Fibroblast of lung (primary cell): ENCODE results near the gene STARD13. TPM values are rescaled to one million over a fixed set of nuclear protein-coding genes. Genes with fewer than 3 reads are reported as not detected.

Source experiments
- DNase-seq, 2 donors: peaks; one replicate each; pipeline versions ENCODE4 v3.0.0 to v3.0.0-alpha.2; 2010; ENCODE audit warnings: low read depth in 2 of 2
- H2AFZ ChIP-seq: 2 replicates; pipeline ENCODE4 v1.5.1; 2012; ENCODE audit warnings: low read length, control low read depth, inconsistent platforms
- H3K27ac ChIP-seq: 2 replicates; pipeline ENCODE4 v1.5.1; 2011; ENCODE audit warnings: low read length, control low read depth; ENCODE audit not compliant: insufficient read depth
- H3K27me3 ChIP-seq: 2 replicates; pipeline ENCODE4 v1.5.1; 2011; ENCODE audit warnings: mild to moderate bottlenecking, low read length; ENCODE audit not compliant: control insufficient read depth, insufficient read depth
- H3K36me3 ChIP-seq: 2 replicates; pipeline ENCODE4 v1.5.1; 2011; ENCODE audit warnings: low read length; ENCODE audit not compliant: control insufficient read depth, insufficient read depth
- H3K4me1 ChIP-seq: 2 replicates; pipeline ENCODE4 v1.5.1; 2011; ENCODE audit warnings: low read length; ENCODE audit not compliant: control insufficient read depth, insufficient read depth; ENCODE audit errors: extremely low read depth
- H3K4me2 ChIP-seq: 2 replicates; pipeline ENCODE4 v1.5.1; 2011; ENCODE audit warnings: low read length, control low read depth; ENCODE audit not compliant: insufficient read depth; ENCODE audit errors: extremely low read depth
- H3K4me3 ChIP-seq, 4 experiments: fragments of 200-600 bp in 1 of 4; sonication (generic) in 1 of 4; replicated peaks in 1 of 4; 2 replicates each; pipeline ENCODE4 v1.5.1; 2011 to 2016; ENCODE audit warnings: low read length in 4 of 4, low read depth in 3 of 4, mild to moderate bottlenecking in 3 of 4, control low read depth in 2 of 4, inconsistent platforms in 1 of 4, mixed read lengths in 1 of 4; ENCODE audit not compliant: insufficient read depth in 1 of 4; ENCODE audit errors: control extremely low read depth in 1 of 4
- H3K79me2 ChIP-seq: 2 replicates; pipeline ENCODE4 v1.5.1; 2012; ENCODE audit warnings: mild to moderate bottlenecking, low read length, inconsistent platforms; ENCODE audit not compliant: control insufficient read depth, insufficient read depth
- H3K9ac ChIP-seq: 2 replicates; pipeline ENCODE4 v1.5.1; 2011; ENCODE audit warnings: mild to moderate bottlenecking, low read length, control low read depth; ENCODE audit not compliant: insufficient read depth
- H3K9me3 ChIP-seq: 2 replicates; pipeline ENCODE4 v1.5.1; 2012; ENCODE audit warnings: low read depth, low read length; ENCODE audit not compliant: control insufficient read depth, insufficient read depth
- H4K20me1 ChIP-seq: 2 replicates; pipeline ENCODE4 v1.5.1; 2011; ENCODE audit warnings: low read length; ENCODE audit not compliant: control insufficient read depth, insufficient read depth; ENCODE audit errors: extremely low read depth
- EZH2 ChIP-seq: IDR thresholded peaks from 2 replicates; pipeline ENCODE4 v1.5.1; 2012; ENCODE audit warnings: low read length, control low read depth, mild to moderate bottlenecking; ENCODE audit errors: missing control alignments
- polyA plus RNA-seq, 2 donors: library from polyadenylated mRNA; depleted of rRNA in 1 of 2; stranded (reverse) in 1 of 2; unstranded in 1 of 2; fragments of >200 nt; gene quantifications; 2 replicates each; pipeline ENCODE4 v1.2.1, GENCODE V29; 2011 to 2012; ENCODE audit warnings: missing spikeins in 1 of 2
- total RNA-seq: library from RNA; depleted of rRNA; stranded (reverse); fragments of >200 nt; gene quantifications from 2 replicates; pipeline ENCODE4 v1.2.1, GENCODE V29; 2014
- TF ChIP-seq, protein P1 (sequence below), 2 donors: IDR thresholded peaks in 1 of 2; conservative IDR thresholded peaks in 1 of 2; 1 replicate in 1 of 2; 2 replicates in 1 of 2; pipeline ENCODE4 v1.5.1; 2011 to 2012; ENCODE audit warnings: low read length in 2 of 2, control low read depth in 1 of 2, inconsistent platforms in 1 of 2, low read depth in 1 of 2, mild to moderate bottlenecking in 1 of 2

Gene STARD13
- total and polyA plus RNA-seq, 2 donors (not counting 1 experiment from before 2014, with no cell fraction given), result 25.2 to 44.6 TPM

DNA sequence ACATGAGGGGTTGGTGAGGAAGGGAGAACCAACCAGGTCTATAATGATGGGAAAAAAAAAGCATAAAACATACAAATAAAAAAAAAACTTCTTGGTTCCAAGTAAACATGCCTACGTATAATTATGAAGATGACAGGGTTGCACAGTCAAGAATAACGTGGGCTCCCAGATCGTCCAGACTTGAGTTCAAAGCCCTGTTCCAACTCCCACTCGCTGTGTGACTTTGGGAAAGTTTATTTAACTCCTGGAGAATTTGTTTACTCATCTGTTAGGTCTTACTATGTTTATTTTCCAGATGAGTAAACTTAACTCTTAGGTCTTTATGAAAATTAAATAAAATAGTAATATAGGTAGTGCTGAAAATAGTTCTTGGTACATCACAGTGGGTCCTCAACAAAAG is 13.8 kb downstream of the STARD13 start:
- Histone ChIP-seq H3K4me1 (peaks cover 24% of the 10 kb centered on the region), H2AFZ (no peak overlapping the region), H3K36me3 (peaks cover 4% of the 10 kb centered on the region), H4K20me1 (no peaks in the 10 kb centered on the region), H3K9ac (no peak overlapping the region), H3K9me3 (no peaks in the 10 kb centered on the region), H3K27ac (no peak overlapping the region), H3K79me2 (peaks cover 97% of the 10 kb centered on the region), H3K4me2 (no peak overlapping the region), H3K27me3 (no peaks in the 10 kb centered on the region), H3K4me3 (no peak overlapping the region)
- TF ChIP-seq EZH2, result no peak
- TF ChIP-seq, protein P1, sequence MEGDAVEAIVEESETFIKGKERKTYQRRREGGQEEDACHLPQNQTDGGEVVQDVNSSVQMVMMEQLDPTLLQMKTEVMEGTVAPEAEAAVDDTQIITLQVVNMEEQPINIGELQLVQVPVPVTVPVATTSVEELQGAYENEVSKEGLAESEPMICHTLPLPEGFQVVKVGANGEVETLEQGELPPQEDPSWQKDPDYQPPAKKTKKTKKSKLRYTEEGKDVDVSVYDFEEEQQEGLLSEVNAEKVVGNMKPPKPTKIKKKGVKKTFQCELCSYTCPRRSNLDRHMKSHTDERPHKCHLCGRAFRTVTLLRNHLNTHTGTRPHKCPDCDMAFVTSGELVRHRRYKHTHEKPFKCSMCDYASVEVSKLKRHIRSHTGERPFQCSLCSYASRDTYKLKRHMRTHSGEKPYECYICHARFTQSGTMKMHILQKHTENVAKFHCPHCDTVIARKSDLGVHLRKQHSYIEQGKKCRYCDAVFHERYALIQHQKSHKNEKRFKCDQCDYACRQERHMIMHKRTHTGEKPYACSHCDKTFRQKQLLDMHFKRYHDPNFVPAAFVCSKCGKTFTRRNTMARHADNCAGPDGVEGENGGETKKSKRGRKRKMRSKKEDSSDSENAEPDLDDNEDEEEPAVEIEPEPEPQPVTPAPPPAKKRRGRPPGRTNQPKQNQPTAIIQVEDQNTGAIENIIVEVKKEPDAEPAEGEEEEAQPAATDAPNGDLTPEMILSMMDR (conservative IDR thresholded peaks at IDR 0.05 in 1 of 2, IDR thresholded peaks at IDR 0.05 in 1 of 2; ENCODE audit: low read depth in 1 of 2, low read length in 2 of 2), result no peak
- no peak for DNase-seq

DNA sequence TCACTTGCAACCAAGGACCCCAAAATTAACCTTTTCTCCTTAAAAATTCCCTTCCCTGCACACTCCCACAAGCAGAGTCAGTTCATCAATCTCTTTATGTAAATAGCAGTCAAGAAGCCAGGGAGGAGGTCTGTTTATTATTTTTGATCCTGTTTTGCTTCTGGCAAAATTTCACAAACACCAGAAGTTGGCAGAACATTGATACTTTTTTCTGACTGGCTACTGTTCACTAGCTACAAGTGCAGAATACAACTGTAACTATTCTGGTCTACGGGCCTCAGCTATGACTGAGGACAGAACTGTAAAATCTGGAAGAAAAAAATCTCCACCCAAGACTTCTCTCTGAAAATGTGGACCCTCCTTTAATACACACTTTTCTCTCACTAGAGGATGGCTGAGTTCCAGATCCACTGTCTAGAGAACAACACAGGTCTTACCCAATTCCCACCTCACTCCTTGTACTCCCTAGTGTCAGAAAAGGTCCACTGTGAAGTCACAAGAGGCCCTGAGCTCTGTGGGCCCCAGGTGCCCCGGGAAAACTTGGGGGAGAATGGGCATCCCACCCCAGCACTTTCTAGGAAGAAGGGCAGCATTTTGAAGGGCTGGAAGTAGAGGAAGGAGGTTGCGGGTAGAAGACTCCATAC is 14.5 kb downstream of the STARD13 start:
- Histone ChIP-seq H3K4me3 (no peak overlapping the region), H3K27ac (no peak overlapping the region), H3K79me2 (peaks cover 99% of the 10 kb centered on the region), H3K9me3 (no peaks in the 10 kb centered on the region), H3K27me3 (no peaks in the 10 kb centered on the region), H3K9ac (no peak overlapping the region), H4K20me1 (no peaks in the 10 kb centered on the region), H3K36me3 (peaks cover 2% of the 10 kb centered on the region), H3K4me2 (peak overlapping the region; percentile 54), H2AFZ (no peak overlapping the region), H3K4me1 (peaks cover 24% of the 10 kb centered on the region)
- peak in 1 of 2 donors; percentile 86 for DNase-seq
- TF ChIP-seq, protein P1 (conservative IDR thresholded peaks at IDR 0.05 in 1 of 2, IDR thresholded peaks at IDR 0.05 in 1 of 2; ENCODE audit: low read depth in 1 of 2, low read length in 2 of 2), result no peak
- TF ChIP-seq EZH2, result no peak

DNA sequence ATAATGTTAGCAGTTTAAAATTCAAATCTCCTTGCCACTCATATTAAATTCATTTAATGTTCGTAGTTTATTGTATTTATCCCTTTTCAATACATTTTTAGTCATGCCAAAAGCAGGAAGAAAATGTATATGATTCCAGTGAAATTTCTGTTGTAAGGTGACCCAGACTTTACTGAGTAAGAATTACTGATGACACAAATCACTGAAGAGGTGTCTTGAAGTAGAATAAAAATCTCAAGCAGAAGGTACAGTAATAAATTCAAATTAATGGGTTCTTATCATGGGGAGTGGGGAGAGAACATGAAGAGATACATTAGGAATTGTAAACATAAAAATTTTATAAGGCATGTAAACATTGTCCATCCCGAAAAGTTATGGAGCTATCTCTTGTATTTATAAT is 19.9 kb downstream of the STARD13 start:
- H3K4me3 ChIP-seq, result no peak overlapping the region
- no peak overlapping the region for H3K9ac ChIP-seq
- peaks cover 35% of the 10 kb centered on the region for H3K4me1 ChIP-seq
- DNase-seq, result no peak
- no peak overlapping the region for H3K27ac ChIP-seq
- no peak overlapping the region for H2AFZ ChIP-seq
- no peaks in the 10 kb centered on the region for H3K27me3 ChIP-seq
- peaks cover 96% of the 10 kb centered on the region for H3K79me2 ChIP-seq
- TF ChIP-seq EZH2, result no peak
- TF ChIP-seq, protein P1 (conservative IDR thresholded peaks at IDR 0.05 in 1 of 2, IDR thresholded peaks at IDR 0.05 in 1 of 2; ENCODE audit: low read depth in 1 of 2, low read length in 2 of 2), result no peak
- no peaks in the 10 kb centered on the region for H4K20me1 ChIP-seq
- H3K4me2 ChIP-seq, result no peak overlapping the region
- no peaks in the 10 kb centered on the region for H3K36me3 ChIP-seq
- H3K9me3 ChIP-seq, result no peaks in the 10 kb centered on the region
